Measurements from ENCODE around the gene CBLN2.

DNA sequence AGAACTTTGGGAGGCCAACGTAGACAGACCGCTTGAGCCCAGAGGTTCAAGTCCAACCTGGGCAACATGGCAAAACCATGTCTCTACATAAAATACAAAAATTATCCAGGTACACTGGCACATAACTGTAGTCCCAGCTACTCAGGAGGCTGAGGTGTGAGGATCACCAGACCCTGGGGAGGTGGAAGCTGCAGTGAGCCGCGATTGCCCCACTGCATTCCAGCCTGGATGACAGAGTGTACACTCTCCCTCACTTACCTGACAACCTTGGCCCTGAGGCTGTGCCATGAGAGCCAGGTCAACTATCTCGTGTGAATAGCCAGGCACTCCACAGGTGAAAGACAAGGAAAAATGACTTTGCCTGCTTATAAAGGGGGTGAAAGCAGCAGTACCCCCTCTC lies 39.3 kb downstream of the CBLN2 start:
- TF ChIP-seq, protein P1, sequence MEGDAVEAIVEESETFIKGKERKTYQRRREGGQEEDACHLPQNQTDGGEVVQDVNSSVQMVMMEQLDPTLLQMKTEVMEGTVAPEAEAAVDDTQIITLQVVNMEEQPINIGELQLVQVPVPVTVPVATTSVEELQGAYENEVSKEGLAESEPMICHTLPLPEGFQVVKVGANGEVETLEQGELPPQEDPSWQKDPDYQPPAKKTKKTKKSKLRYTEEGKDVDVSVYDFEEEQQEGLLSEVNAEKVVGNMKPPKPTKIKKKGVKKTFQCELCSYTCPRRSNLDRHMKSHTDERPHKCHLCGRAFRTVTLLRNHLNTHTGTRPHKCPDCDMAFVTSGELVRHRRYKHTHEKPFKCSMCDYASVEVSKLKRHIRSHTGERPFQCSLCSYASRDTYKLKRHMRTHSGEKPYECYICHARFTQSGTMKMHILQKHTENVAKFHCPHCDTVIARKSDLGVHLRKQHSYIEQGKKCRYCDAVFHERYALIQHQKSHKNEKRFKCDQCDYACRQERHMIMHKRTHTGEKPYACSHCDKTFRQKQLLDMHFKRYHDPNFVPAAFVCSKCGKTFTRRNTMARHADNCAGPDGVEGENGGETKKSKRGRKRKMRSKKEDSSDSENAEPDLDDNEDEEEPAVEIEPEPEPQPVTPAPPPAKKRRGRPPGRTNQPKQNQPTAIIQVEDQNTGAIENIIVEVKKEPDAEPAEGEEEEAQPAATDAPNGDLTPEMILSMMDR (conservative IDR thresholded peaks at IDR 0.05), result no peak
- no peak for TF ChIP-seq ZFX (IDR thresholded peaks at IDR 0.05)
